CD8-positive, alpha-beta memory T cell (primary cell): Measurements from ENCODE around the gene KIRREL1. TPM values are rescaled to one million over a fixed set of nuclear protein-coding genes. Genes with fewer than 3 reads are reported as not detected.

ENCODE experiments used
- CTCF ChIA-PET: fragments of 350-600 bp; sonication (Branson Sonifier 250); formaldehyde crosslinking; loops from one replicate; lab custom pipeline; 2021; ENCODE audit warnings: antibody characterized with exemption; lab: Charles Lee
- POLR2A ChIA-PET: fragments of 350-600 bp; sonication (Branson Sonifier 250); formaldehyde crosslinking; loops from one replicate; lab custom pipeline; 2021; ENCODE audit warnings: antibody characterized with exemption; lab: Charles Lee
- DNase-seq, 5 donors: peaks; one replicate each; pipeline versions ENCODE4 v3.0.0 to v3.0.0-alpha.2; 2020 to 2022; ENCODE audit warnings: mixed read lengths in 1 of 5
- H3K27ac ChIP-seq: one replicate; pipeline ENCODE4 v1.7.0; 2013; ENCODE audit warnings: low read depth, mild to moderate bottlenecking, low read length, moderate library complexity
- H3K27me3 ChIP-seq: 2 replicates; pipeline ENCODE4 v1.7.0; 2013; ENCODE audit warnings: low read length, mild to moderate bottlenecking; ENCODE audit not compliant: insufficient read depth, poor library complexity, severe bottlenecking
- H3K36me3 ChIP-seq: 2 replicates; pipeline ENCODE4 v1.7.0; 2013; ENCODE audit warnings: mild to moderate bottlenecking, low read length, moderate library complexity; ENCODE audit not compliant: insufficient read depth
- H3K4me1 ChIP-seq: 2 replicates; pipeline ENCODE4 v1.7.0; 2013; ENCODE audit warnings: mild to moderate bottlenecking, low read length, moderate library complexity; ENCODE audit not compliant: insufficient read depth
- H3K4me3 ChIP-seq: 2 replicates; pipeline ENCODE4 v1.7.0; 2013; ENCODE audit warnings: mild to moderate bottlenecking, low read length
- H3K9me3 ChIP-seq: 2 replicates; pipeline ENCODE4 v1.7.0; 2013; ENCODE audit warnings: mild to moderate bottlenecking, low read length
- H3K27ac Mint-ChIP-seq, 8 donors: one replicate each; pipeline ENCODE4 v1.8.0; 2020 to 2021; ENCODE audit warnings: mixed read lengths in 8 of 8, mild to moderate bottlenecking in 6 of 8, inconsistent platforms in 3 of 8, moderate library complexity in 3 of 8
- H3K27me3 Mint-ChIP-seq, 2 donors: one replicate each; pipeline ENCODE4 v1.8.0; 2020 to 2021; ENCODE audit warnings: mixed read lengths in 2 of 2, mild to moderate bottlenecking in 1 of 2, moderate library complexity in 1 of 2
- H3K36me3 Mint-ChIP-seq, 3 donors: one replicate each; pipeline ENCODE4 v1.8.0; 2020 to 2021; ENCODE audit warnings: mixed read lengths in 3 of 3, inconsistent platforms in 1 of 3, mild to moderate bottlenecking in 1 of 3
- H3K4me1 Mint-ChIP-seq, 3 donors: one replicate each; pipeline ENCODE4 v1.8.0; 2020 to 2021; ENCODE audit warnings: mixed read lengths in 3 of 3, inconsistent platforms in 1 of 3, mild to moderate bottlenecking in 1 of 3
- H3K4me3 Mint-ChIP-seq, 7 donors: one replicate each; pipeline ENCODE4 v1.8.0; 2020 to 2021; ENCODE audit warnings: mixed read lengths in 7 of 7, mild to moderate bottlenecking in 6 of 7, moderate library complexity in 4 of 7, inconsistent platforms in 2 of 7
- H3K9me3 Mint-ChIP-seq, 5 donors: one replicate each; pipeline ENCODE4 v1.8.0; 2020 to 2022; ENCODE audit warnings: mixed read lengths in 5 of 5, mild to moderate bottlenecking in 3 of 5, moderate library complexity in 2 of 5, inconsistent platforms in 1 of 5
- polyA plus RNA-seq: library from polyadenylated mRNA; unstranded; fragments of 300-500 nt; fragmentation: Illumina TruSeq; gene quantifications from one replicate; pipeline ENCODE4 v1.2.3, GENCODE V29; 2021
- total RNA-seq, 2 experiments: library from RNA; stranded (reverse); gene quantifications; one replicate each; pipeline ENCODE4 v1.2.3, GENCODE V29; 2021

KIRREL1 gene
- total and polyA plus RNA-seq, 3 experiments from 2014 or later: 0.04 TPM; not detected in 2

- DNase-seq: no peak
- Histone ChIP-seq H3K4me1 (no peaks in the 10 kb centered on the region), H3K9me3 (no peaks in the 10 kb centered on the region), H3K4me3 (no peak overlapping the region), H3K27ac (no peak overlapping the region), H3K27me3 (no peaks in the 10 kb centered on the region), H3K36me3 (no peaks in the 10 kb centered on the region)
- H3K27ac Mint-ChIP-seq: no peak overlapping the region
- H3K4me1 Mint-ChIP-seq: no peaks in the 10 kb centered on the region
- ChIA-PET CTCF (no interaction called here), POLR2A (no interaction called here)
- H3K4me3 Mint-ChIP-seq: no peak overlapping the region
- peaks cover 7 to 19% of the 10 kb centered on the region in 2 donors for H3K27me3 Mint-ChIP-seq
- H3K9me3 Mint-ChIP-seq: no peaks in the 10 kb centered on the region
- no peaks in the 10 kb centered on the region for H3K36me3 Mint-ChIP-seq
These were observed 31.3 kb downstream of the KIRREL1 start for GRCh38 chr1:158024737-158025136.

GRCh38 chr1:158025576-158026230 is 32.3 kb downstream of the KIRREL1 start:
- ChIA-PET POLR2A (no interaction called here), CTCF (no interaction called here)
- H3K9me3 Mint-ChIP-seq: no peaks in the 10 kb centered on the region
- H3K27me3 Mint-ChIP-seq: peaks cover 6 to 18% of the 10 kb centered on the region in 2 donors
- H3K36me3 Mint-ChIP-seq: no peaks in the 10 kb centered on the region
- DNase-seq: no peak
- no peak overlapping the region for H3K4me3 Mint-ChIP-seq
- H3K4me1 Mint-ChIP-seq: no peaks in the 10 kb centered on the region
- H3K27me3 ChIP-seq: no peaks in the 10 kb centered on the region
- H3K4me1 ChIP-seq: no peaks in the 10 kb centered on the region
- H3K4me3 ChIP-seq: no peak overlapping the region
- H3K9me3 ChIP-seq: no peaks in the 10 kb centered on the region
- no peak overlapping the region for H3K27ac Mint-ChIP-seq
- H3K27ac ChIP-seq: no peak overlapping the region
- no peaks in the 10 kb centered on the region for H3K36me3 ChIP-seq

- ChIA-PET POLR2A (no interaction called here), CTCF (no interaction called here)
- Mint-ChIP-seq H3K4me3 (no peak overlapping the region), H3K27me3 (peaks cover 6 to 12% of the 10 kb centered on the region in 2 donors), H3K9me3 (no peaks in the 10 kb centered on the region), H3K27ac (no peak overlapping the region), H3K36me3 (no peaks in the 10 kb centered on the region), H3K4me1 (no peaks in the 10 kb centered on the region)
- no peak for DNase-seq
- Histone ChIP-seq H3K4me3 (no peak overlapping the region), H3K27me3 (no peaks in the 10 kb centered on the region), H3K4me1 (no peaks in the 10 kb centered on the region), H3K36me3 (no peaks in the 10 kb centered on the region), H3K27ac (no peak overlapping the region), H3K9me3 (no peaks in the 10 kb centered on the region)
These were observed 33.2 kb downstream of the KIRREL1 start for GRCh38 chr1:158026651-158027050.

DNA sequence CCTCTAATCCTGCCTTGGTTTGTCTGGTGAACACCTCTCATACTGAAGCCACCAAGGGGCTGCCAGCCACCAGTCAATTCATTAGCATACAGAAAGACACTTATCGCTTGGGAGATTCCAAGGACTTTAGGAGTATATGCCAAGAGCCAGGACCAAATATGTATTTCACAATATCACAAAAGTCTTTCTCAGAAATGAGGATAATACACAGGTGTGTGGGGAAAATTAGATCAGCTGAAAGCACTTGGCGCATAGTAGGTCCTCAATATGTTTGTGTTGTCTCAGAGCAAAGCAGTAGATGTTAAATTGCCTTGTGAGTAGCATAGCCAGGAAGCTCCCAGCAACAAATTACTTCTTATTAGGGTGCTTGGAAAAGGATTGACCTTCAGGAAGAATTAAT is 34.1 kb downstream of the KIRREL1 start:
- H3K9me3 Mint-ChIP-seq: no peaks in the 10 kb centered on the region
- H3K4me3 ChIP-seq: no peak overlapping the region
- no peaks in the 10 kb centered on the region for H3K4me1 Mint-ChIP-seq
- ChIA-PET POLR2A (no interaction called here), CTCF (no interaction called here)
- H3K4me1 ChIP-seq: no peaks in the 10 kb centered on the region
- H3K27ac ChIP-seq: no peak overlapping the region
- peaks cover 10 to 12% of the 10 kb centered on the region in 2 donors for H3K27me3 Mint-ChIP-seq
- no peaks in the 10 kb centered on the region for H3K36me3 ChIP-seq
- no peaks in the 10 kb centered on the region for H3K27me3 ChIP-seq
- no peak for DNase-seq
- no peaks in the 10 kb centered on the region for H3K36me3 Mint-ChIP-seq
- H3K4me3 Mint-ChIP-seq: no peak overlapping the region
- no peak overlapping the region for H3K27ac Mint-ChIP-seq
- H3K9me3 ChIP-seq: no peaks in the 10 kb centered on the region

- Mint-ChIP-seq H3K27me3 (peaks cover 4 to 7% of the 10 kb centered on the region in 2 donors), H3K9me3 (no peaks in the 10 kb centered on the region), H3K36me3 (no peaks in the 10 kb centered on the region), H3K4me1 (no peaks in the 10 kb centered on the region), H3K4me3 (no peak overlapping the region), H3K27ac (no peak overlapping the region)
- Histone ChIP-seq H3K27me3 (no peaks in the 10 kb centered on the region), H3K27ac (no peak overlapping the region), H3K9me3 (no peaks in the 10 kb centered on the region), H3K4me3 (no peak overlapping the region), H3K36me3 (no peaks in the 10 kb centered on the region), H3K4me1 (no peaks in the 10 kb centered on the region)
- ChIA-PET CTCF (no interaction called here), POLR2A (no interaction called here)
- DNase-seq: no peak
These were observed 35.5 kb downstream of the KIRREL1 start for GRCh38 chr1:158028969-158029368.

- Histone ChIP-seq H3K4me1 (no peaks in the 10 kb centered on the region), H3K4me3 (no peak overlapping the region), H3K27ac (no peak overlapping the region), H3K36me3 (no peaks in the 10 kb centered on the region), H3K27me3 (no peaks in the 10 kb centered on the region), H3K9me3 (no peaks in the 10 kb centered on the region)
- Mint-ChIP-seq H3K27me3 (peaks cover 13 to 14% of the 10 kb centered on the region in 2 donors), H3K36me3 (no peaks in the 10 kb centered on the region), H3K4me3 (no peak overlapping the region), H3K27ac (no peak overlapping the region), H3K4me1 (no peaks in the 10 kb centered on the region), H3K9me3 (no peaks in the 10 kb centered on the region)
- CTCF ChIA-PET: no interaction called here
- DNase-seq: no peak
- POLR2A ChIA-PET: no interaction called here
These were observed 41.6 kb downstream of the KIRREL1 start for GRCh38 chr1:158035014-158035413.

GRCh38 chr1:158035976-158036583 is 42.6 kb downstream of the KIRREL1 start:
- H3K27me3 Mint-ChIP-seq: peaks cover 13 to 20% of the 10 kb centered on the region in 2 donors
- no peaks in the 10 kb centered on the region for H3K36me3 Mint-ChIP-seq
- H3K4me3 ChIP-seq: no peak overlapping the region
- DNase-seq: no peak
- ChIA-PET POLR2A (no interaction called here), CTCF (no interaction called here)
- no peaks in the 10 kb centered on the region for H3K4me1 ChIP-seq
- H3K27ac ChIP-seq: no peak overlapping the region
- no peak overlapping the region for H3K27ac Mint-ChIP-seq
- H3K4me1 Mint-ChIP-seq: no peaks in the 10 kb centered on the region
- no peaks in the 10 kb centered on the region for H3K9me3 Mint-ChIP-seq
- no peaks in the 10 kb centered on the region for H3K36me3 ChIP-seq
- H3K27me3 ChIP-seq: no peaks in the 10 kb centered on the region
- H3K4me3 Mint-ChIP-seq: no peak overlapping the region
- H3K9me3 ChIP-seq: no peaks in the 10 kb centered on the region

- no peaks in the 10 kb centered on the region for H3K4me1 ChIP-seq
- no peaks in the 10 kb centered on the region for H3K36me3 ChIP-seq
- no peak overlapping the region for H3K27ac Mint-ChIP-seq
- POLR2A ChIA-PET: no interaction called here
- H3K4me3 ChIP-seq: no peak overlapping the region
- H3K9me3 ChIP-seq: no peaks in the 10 kb centered on the region
- no peak overlapping the region for H3K4me3 Mint-ChIP-seq
- H3K27me3 ChIP-seq: no peaks in the 10 kb centered on the region
- CTCF ChIA-PET: no interaction called here
- no peak overlapping the region for H3K27ac ChIP-seq
- peaks cover 13 to 29% of the 10 kb centered on the region in 2 donors for H3K27me3 Mint-ChIP-seq
- H3K9me3 Mint-ChIP-seq: no peaks in the 10 kb centered on the region
- H3K4me1 Mint-ChIP-seq: no peaks in the 10 kb centered on the region
- H3K36me3 Mint-ChIP-seq: no peaks in the 10 kb centered on the region
- no peak for DNase-seq
These were observed 43.8 kb downstream of the KIRREL1 start for GRCh38 chr1:158037008-158037865.
